BLaER1 (cell line): ENCODE results near the gene PITPNC1.
"Not testable (repeated sequence)": the region's sequence is repeated elsewhere in the genome, so short reads cannot be mapped to it uniquely, and the experiment has no call there.

Source experiments
- H3K27ac ChIP-seq: shearing (Covaris generic); formaldehyde crosslinking; 2 replicates; pipeline ENCODE4 v1.8.1; 2022
- H3K27me3 ChIP-seq: shearing (Covaris generic); formaldehyde crosslinking; 2 replicates; pipeline ENCODE4 v1.8.1; 2022
- H3K36me3 ChIP-seq: shearing (Covaris generic); formaldehyde crosslinking; 2 replicates; pipeline ENCODE4 v1.8.1; 2022
- H3K4me1 ChIP-seq: shearing (Covaris generic); formaldehyde crosslinking; 2 replicates; pipeline ENCODE4 v1.8.1; 2022
- H3K4me2 ChIP-seq: shearing (Covaris generic); formaldehyde crosslinking; 2 replicates; pipeline ENCODE4 v1.8.1; 2022
- H3K4me3 ChIP-seq: shearing (Covaris generic); formaldehyde crosslinking; 2 replicates; pipeline ENCODE4 v1.8.1; 2022
- H3K9ac ChIP-seq: shearing (Covaris generic); formaldehyde crosslinking; 2 replicates; pipeline ENCODE4 v1.8.1; 2022
- H3K9me3 ChIP-seq: shearing (Covaris generic); formaldehyde crosslinking; 2 replicates; pipeline ENCODE4 v1.8.1; 2022
- H4K20me1 ChIP-seq: shearing (Covaris generic); formaldehyde crosslinking; 2 replicates; pipeline ENCODE4 v1.8.1; 2022
- Cebpa-rat ChIP-seq: shearing (Covaris generic); IDR thresholded peaks from 2 replicates; pipeline ENCODE4 v1.8.1; 2022

PITPNC1 gene

GRCh38 chr17:67624886-67625656 is 248.0 kb downstream of the PITPNC1 start:
- no peak for TF ChIP-seq Cebpa-rat
- no peaks in the 10 kb centered on the region for H3K27me3 ChIP-seq

DNA sequence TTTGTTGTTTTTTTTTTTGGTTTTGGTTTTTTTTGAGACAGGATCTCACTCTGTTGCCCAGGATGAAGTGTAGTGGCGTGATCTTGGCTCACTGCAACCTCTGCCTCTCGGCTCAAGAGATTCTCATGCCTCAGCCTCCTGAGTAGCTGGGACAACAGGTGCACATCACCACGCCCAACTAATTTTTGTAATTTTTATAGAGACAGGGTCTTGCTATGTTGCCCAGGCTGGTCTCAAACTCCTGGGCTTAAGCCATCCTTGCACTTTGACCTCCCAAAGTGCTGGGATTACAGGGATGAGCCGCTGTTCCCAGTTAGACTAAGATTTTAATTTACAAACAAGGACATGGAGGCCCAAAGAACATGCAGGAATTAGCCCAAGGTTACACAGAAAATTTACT is 248.9 kb downstream of the PITPNC1 start:
- Histone ChIP-seq H3K36me3 (peaks cover 51% of the 10 kb centered on the region), H3K4me1 (peaks cover 15% of the 10 kb centered on the region), H3K4me3 (no peak overlapping the region), H4K20me1 (no peaks in the 10 kb centered on the region), H3K27ac (no peak overlapping the region), H3K27me3 (no peaks in the 10 kb centered on the region), H3K9me3 (no peaks in the 10 kb centered on the region), H3K9ac (no peak overlapping the region), H3K4me2 (no peak overlapping the region)
- no peak for TF ChIP-seq Cebpa-rat

More at GRCh38 chr17:67624886-67625656, 248.0 kb downstream of the PITPNC1 start:
- no peak overlapping the region for H3K27ac ChIP-seq
- no peak overlapping the region for H3K9ac ChIP-seq
- peaks cover 15% of the 10 kb centered on the region for H3K4me1 ChIP-seq
- peaks cover 60% of the 10 kb centered on the region for H3K36me3 ChIP-seq
- H3K4me2 ChIP-seq: no peak overlapping the region
- no peaks in the 10 kb centered on the region for H3K9me3 ChIP-seq
- H4K20me1 ChIP-seq: no peaks in the 10 kb centered on the region
- H3K4me3 ChIP-seq: no peak overlapping the region

- H3K4me1 ChIP-seq: peaks cover 15% of the 10 kb centered on the region
- no peaks in the 10 kb centered on the region for H3K27me3 ChIP-seq
- H3K4me3 ChIP-seq: no peak overlapping the region
- no peak overlapping the region for H3K27ac ChIP-seq
- H3K36me3 ChIP-seq: peaks cover 56% of the 10 kb centered on the region
- H3K4me2 ChIP-seq: no peak overlapping the region
- no peaks in the 10 kb centered on the region for H3K9me3 ChIP-seq
- H4K20me1 ChIP-seq: no peaks in the 10 kb centered on the region
- TF ChIP-seq Cebpa-rat: no peak
- H3K9ac ChIP-seq: no peak overlapping the region
Measured at GRCh38 chr17:67628580-67629013, 251.5 kb downstream of the PITPNC1 start.

- Histone ChIP-seq H3K4me1 (peaks cover 15% of the 10 kb centered on the region), H3K4me3 (no peak overlapping the region), H3K27ac (no peak overlapping the region), H3K4me2 (no peak overlapping the region), H3K27me3 (no peaks in the 10 kb centered on the region), H3K36me3 (peaks cover 68% of the 10 kb centered on the region), H3K9ac (no peak overlapping the region), H3K9me3 (no peaks in the 10 kb centered on the region), H4K20me1 (no peaks in the 10 kb centered on the region)
- TF ChIP-seq Cebpa-rat: no peak
Measured at GRCh38 chr17:67629971-67630320, 252.9 kb downstream of the PITPNC1 start.

DNA sequence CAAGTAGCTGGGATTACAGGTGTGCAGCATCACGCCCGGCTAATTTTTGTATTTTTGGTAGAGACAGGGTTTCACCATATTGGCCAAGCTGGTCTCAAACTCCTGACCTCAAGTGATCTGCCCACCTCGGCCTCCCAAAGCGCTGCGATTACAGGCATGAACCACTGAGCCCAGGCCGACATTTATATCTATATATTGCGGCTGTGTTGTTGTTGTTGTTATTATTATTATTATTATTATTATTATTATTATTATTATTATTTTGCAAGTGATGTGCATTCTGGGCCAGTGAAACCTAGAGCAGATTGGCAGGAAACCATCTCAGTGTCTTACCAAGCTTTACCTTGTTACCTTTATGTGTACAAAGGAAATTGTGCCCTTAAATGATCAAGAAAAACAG is 253.8 kb downstream of the PITPNC1 start:
- H3K27ac ChIP-seq, H3K9ac ChIP-seq, H3K27me3 ChIP-seq, H3K4me3 ChIP-seq, H3K9me3 ChIP-seq, H3K4me2 ChIP-seq, H3K4me1 ChIP-seq, H4K20me1 ChIP-seq: not testable (repeated sequence)
- H3K36me3 ChIP-seq: peaks cover 69% of the 10 kb centered on the region

- no peak for TF ChIP-seq Cebpa-rat
- H3K36me3 ChIP-seq: peaks cover 70% of the 10 kb centered on the region
- H3K27ac ChIP-seq: no peak overlapping the region
- no peaks in the 10 kb centered on the region for H3K9me3 ChIP-seq
- no peaks in the 10 kb centered on the region for H4K20me1 ChIP-seq
- H3K4me1 ChIP-seq: peaks cover 8% of the 10 kb centered on the region
- no peaks in the 10 kb centered on the region for H3K27me3 ChIP-seq
- no peak overlapping the region for H3K4me2 ChIP-seq
- H3K4me3 ChIP-seq: no peak overlapping the region
- H3K9ac ChIP-seq: no peak overlapping the region
Measured at GRCh38 chr17:67632141-67632540, 255.1 kb downstream of the PITPNC1 start.

DNA sequence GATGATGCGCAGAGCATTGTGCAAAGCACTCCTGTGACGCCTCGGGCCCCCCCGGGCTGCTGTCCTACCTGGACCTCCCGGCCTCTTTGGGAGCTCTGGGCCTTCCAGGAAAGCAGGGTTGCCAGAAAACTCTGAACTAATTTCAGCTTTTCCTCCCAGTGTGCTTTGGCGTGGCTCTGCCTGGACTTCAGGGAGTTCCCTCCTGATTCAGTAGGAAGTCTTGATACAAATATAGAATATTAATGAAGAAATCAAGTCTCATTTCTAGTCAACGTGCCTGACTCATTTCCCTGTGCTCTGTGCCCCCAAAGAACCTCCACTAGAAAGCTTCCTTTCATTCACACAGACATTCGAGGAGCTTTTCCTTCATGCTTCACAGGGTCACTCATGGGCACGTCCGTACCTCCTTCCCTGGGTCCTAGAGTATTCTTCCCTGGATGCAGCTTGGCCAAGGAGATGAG is 256.7 kb downstream of the PITPNC1 start:
- Histone ChIP-seq H3K9me3 (no peaks in the 10 kb centered on the region), H3K9ac (no peak overlapping the region), H3K27ac (no peak overlapping the region), H4K20me1 (no peaks in the 10 kb centered on the region), H3K4me3 (no peak overlapping the region), H3K4me2 (no peak overlapping the region), H3K4me1 (no peaks in the 10 kb centered on the region), H3K27me3 (no peaks in the 10 kb centered on the region), H3K36me3 (peaks cover 71% of the 10 kb centered on the region)
- no peak for TF ChIP-seq Cebpa-rat

GRCh38 chr17:67635681-67636080 is 258.6 kb downstream of the PITPNC1 start:
- no peak overlapping the region for H3K4me2 ChIP-seq
- H3K27me3 ChIP-seq: no peaks in the 10 kb centered on the region
- H3K36me3 ChIP-seq: peaks cover 86% of the 10 kb centered on the region
- no peaks in the 10 kb centered on the region for H3K9me3 ChIP-seq
- no peaks in the 10 kb centered on the region for H4K20me1 ChIP-seq
- no peaks in the 10 kb centered on the region for H3K4me1 ChIP-seq
- H3K4me3 ChIP-seq: no peak overlapping the region
- H3K27ac ChIP-seq: no peak overlapping the region
- no peak overlapping the region for H3K9ac ChIP-seq
- TF ChIP-seq Cebpa-rat: no peak

DNA sequence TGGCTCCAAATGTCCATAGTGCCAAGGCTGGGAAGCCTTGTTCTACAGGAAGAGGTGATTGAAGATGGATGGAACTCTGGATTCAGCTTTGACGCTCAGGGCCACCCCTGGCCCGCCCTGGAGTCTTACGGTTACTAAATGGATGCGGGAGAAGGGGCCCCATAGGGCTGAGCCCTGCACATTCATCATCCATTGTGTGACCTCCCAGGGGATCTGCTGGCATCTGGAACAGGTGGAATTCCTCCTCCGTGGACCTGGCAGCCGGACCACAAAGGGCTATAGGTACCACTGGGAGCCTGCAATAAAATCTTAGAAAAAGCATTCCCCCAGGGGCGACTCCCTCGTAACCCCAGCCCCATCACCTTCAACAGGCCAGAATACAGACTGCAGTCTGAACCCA is 259.2 kb downstream of the PITPNC1 start:
- Histone ChIP-seq H4K20me1 (no peaks in the 10 kb centered on the region), H3K4me3 (no peak overlapping the region), H3K4me1 (no peaks in the 10 kb centered on the region), H3K9ac (no peak overlapping the region), H3K36me3 (peaks cover 90% of the 10 kb centered on the region), H3K27me3 (no peaks in the 10 kb centered on the region), H3K9me3 (no peaks in the 10 kb centered on the region), H3K4me2 (no peak overlapping the region), H3K27ac (no peak overlapping the region)
- no peak for TF ChIP-seq Cebpa-rat

GRCh38 chr17:67636834-67637520 is 259.9 kb downstream of the PITPNC1 start:
- H3K27ac ChIP-seq: no peak overlapping the region
- no peaks in the 10 kb centered on the region for H3K4me1 ChIP-seq
- H3K27me3 ChIP-seq: no peaks in the 10 kb centered on the region
- no peak for TF ChIP-seq Cebpa-rat
- H3K4me3 ChIP-seq: no peak overlapping the region
- H3K36me3 ChIP-seq: peaks cover 90% of the 10 kb centered on the region
- no peaks in the 10 kb centered on the region for H3K9me3 ChIP-seq
- H4K20me1 ChIP-seq: no peaks in the 10 kb centered on the region
- H3K9ac ChIP-seq: no peak overlapping the region
- H3K4me2 ChIP-seq: no peak overlapping the region
